Activated T-cell treated with anti-CD3 and anti-CD28 coated beads, Interleukin-2, amount 50 U/mL, for 1 hour (primary cell): ENCODE measurements around the gene PDE8A.
"Not testable (repeated sequence)": the region's sequence is repeated elsewhere in the genome, so short reads cannot be mapped to it uniquely, and the experiment has no call there.

ENCODE experiments used
- DNase-seq: peaks from one replicate; pipeline ENCODE4 v3.0.0-alpha.2; 2020

Gene PDE8A

GRCh38 chr15:84961114-84961452 is 20.6 kb upstream of the PDE8A start:
- no peak for DNase-seq

DNA sequence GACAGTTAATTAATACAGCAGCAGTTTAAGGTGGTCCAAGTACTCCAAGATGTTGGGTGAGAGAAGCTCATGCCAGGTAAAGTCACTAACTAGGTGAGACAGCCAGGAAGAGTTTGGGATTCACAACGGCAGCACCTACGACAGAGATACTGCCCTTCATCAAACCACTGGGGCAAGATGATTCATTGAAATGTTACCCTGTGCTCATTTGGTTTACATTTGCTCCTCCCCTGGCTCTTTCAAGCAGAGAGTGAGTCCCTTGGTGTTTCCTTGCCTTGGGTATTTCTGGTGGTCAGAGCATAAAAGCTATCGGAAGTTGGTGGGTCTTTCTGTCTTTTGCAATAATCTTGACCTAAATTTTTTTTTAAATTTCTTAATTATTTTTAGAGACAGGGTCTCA is 19.9 kb upstream of the PDE8A start:
- no peak for DNase-seq

DNA sequence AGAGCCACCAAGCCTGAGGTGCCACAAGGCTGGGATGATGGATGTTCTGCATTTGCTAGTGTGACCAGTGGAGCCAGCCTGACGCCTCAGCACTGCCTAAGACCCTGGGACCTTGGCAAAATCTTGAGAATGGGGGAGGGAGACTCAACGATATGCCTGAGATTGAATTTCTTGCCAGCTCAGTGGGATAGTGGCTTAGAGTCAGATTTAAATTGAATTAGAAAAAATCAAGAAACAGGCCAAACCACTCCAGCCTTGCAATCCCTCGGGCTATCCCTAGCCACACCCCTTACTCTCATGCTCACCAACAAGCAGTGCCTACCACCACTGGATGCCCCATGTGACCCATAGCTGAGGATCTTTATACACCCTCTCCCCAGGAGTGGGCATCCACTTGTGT is 18.7 kb upstream of the PDE8A start:
- DNase-seq = no peak

DNA sequence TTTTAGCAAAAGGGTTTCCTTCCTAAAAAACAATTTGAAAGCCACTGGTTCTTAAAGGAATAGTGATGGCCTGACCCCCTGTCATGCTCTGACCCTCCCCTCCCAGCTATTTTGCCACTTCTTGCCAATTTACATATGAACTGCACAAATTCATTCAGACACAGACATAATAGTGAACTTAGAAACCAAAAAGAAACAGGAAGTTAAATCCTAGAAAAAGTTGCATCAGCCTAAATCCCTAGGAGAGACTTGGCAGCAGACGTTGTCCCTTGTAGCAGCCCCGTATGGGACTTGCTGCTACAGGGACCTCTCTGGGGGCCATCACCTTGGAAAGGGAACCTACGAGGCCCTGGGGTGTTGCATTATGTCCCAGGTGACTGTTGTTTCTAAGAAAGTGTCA is 14.3 kb upstream of the PDE8A start:
- no peak for DNase-seq

DNA sequence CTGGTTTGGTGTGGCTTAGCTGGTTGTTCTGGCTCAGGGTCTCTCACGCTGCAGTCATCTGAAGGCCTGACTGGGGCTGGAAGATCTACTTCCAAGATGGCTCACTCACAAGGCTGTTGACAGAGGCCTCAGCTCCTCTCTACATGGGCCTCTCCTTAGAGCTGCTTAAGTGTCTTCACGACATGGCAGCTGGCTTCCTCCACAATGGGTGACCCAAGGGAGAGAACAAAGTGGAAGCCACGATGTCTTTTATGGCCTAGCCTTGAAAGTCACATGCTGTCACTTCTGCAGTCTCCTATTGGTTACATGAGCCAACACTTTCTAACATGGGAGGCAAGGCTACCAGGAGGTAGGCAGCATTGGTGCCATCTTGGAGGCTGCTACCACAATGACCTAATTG is 13.4 kb upstream of the PDE8A start:
- DNase-seq = no peak

GRCh38 chr15:84969257-84969656 is 12.4 kb upstream of the PDE8A start:
- no peak for DNase-seq

DNA sequence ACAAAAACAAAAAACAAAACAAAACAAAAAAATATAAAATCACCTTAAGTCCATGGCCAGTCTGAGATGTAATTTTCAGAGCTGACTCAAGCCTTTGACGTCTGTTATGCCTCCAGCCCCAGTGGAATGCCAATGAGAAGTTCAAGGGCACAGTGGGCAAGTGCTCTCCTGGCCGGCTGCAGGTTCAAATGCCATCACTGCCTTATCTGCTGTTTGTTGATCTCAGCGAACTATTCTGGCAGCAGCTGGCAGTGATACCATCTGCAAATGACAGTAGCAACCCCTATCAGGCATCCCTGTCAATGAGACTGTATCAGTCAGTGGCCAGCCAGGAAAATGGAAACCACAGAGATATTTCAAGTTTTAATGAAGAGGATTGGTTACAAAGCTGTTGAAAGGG is 10.8 kb upstream of the PDE8A start:
- no peak for DNase-seq

- DNase-seq = no peak
Measured at GRCh38 chr15:84973492-84974460, 7.9 kb upstream of the PDE8A start.

DNA sequence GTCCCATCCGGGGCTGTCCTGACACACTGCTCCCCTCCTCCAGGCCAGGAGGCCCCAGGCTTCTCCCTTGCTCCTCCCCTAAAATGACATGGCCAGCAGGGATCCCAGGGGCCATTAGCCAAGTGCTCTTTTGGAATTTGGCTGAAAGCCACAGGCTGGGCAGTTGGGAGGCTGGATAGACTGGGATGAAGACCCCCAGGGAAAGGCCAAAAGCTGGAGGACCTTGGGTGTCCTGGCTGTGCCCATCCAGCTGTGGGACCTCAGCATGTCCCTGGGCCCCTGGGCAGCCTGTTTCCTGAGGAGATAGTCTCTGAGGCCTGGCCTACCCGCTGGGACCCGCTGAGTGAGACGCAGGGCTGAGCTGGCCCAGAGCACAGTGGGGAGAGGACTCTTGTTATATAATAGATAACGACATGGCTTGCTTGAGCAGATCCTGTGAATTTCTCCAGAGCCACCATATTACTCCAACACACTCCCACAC is 5.7 kb upstream of the PDE8A start:
- no peak for DNase-seq

GRCh38 chr15:84976746-84977345 is 4.8 kb upstream of the PDE8A start:
- no peak for DNase-seq

DNA sequence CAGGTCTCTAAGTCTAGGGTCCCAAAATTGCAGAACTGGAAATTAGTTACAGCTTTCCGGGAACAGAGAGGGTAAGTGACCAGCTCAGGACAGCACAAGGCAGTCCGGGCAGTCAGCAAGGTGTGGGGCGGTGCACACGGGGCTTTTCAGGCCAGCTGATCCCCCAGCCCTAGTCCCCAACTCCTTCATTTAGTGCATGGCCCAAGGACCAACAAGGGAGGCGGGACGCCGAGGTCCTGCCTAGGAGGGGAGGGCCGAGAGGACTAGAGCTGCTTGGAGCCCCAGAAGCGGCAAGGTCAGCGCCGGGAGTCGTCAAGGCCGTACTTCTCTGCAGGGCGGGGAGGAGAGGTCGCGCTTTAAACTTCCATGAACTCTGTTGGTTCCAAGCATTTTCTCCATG is 2.0 kb upstream of the PDE8A start:
- no peak for DNase-seq

GRCh38 chr15:84980196-84981053 is 1.2 kb upstream of the PDE8A start:
- DNase-seq = peak; percentile 88

DNA sequence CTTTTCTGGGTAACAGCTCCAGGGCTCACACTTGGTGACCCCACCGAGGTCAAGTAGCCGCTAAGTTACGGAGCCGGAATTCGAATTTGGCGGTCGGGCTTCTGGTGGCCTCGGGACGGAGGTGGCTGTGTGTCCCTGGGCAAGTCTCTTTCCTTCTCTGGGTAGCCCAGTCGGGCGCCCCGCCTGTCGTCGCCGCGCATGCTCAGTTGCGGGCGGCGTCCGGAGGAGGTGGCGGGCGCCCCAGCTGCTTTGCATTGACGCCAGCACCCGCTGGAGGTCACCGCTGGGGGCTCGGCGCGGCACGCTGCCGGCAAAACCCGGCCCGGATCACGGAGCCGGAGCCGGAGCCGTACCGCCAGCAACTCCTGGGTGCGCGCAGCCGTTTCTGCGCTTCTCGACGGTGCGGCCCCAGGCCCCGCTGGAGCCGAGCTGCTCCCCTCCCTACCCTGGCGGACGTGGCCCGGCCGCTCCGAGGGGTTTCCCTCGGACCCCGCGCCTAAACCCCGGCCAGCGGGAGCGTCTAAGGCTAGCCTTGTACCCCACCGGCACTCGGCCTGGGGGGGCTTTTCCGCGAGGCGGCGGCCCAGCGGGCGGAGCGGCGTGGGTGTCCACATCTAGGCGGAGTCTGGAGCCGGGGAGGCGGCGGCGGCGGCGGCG is 474 bp upstream of the PDE8A start:
- peak; percentile 97 for DNase-seq

DNA sequence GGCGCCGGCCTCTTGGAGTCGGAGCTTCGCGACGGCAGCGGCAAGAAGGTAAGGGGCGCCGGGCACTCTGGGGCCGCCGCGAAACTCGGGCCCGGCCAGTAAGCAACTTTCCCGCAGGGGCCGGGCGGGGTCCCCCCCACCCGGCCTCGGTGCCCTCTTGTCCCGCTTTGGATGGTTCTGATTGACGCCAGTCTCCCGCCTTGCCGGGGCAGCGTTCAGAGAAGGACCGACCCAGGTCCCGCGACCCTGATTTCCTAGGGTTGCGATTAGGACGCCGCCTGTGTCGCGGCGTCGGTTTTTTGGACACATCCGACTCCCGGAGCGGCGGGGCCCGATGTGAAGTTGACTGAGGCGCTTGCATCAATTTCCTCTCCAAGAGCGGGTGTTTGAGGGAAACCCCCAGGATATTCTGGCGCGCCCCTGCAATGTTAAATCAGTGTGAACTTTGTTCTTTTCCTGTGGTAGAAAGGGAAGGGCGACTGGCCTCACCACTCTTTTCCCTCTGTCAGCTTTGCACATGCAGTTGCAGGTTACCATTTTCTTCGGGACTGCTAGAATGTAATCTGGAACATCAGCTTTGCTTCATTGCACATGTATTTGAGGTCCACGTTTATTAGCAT is 755 bp downstream of the PDE8A start:
- DNase-seq = peak; percentile 65

DNA sequence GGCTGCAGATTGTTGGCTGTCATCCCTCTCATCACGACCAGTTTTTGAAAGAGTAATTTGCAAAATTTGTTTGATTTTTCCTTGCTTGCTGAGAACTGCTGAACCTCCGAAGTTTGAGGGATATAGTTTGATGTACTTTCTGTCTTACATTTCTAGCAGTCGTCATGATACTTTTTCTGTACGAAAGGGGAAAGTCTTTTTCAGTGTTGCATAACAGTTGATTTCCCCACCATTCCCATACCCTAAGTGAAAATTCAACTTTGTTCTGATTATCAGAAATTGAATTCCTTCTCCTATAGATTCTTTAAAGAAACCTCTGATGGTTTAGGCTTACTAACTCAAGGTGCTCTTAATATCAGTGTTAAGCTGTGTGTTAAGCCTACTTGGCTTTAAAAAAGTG is 1.6 kb downstream of the PDE8A start:
- DNase-seq = no peak

GRCh38 chr15:84983711-84984110 is 2.1 kb downstream of the PDE8A start:
- DNase-seq = no peak

DNA sequence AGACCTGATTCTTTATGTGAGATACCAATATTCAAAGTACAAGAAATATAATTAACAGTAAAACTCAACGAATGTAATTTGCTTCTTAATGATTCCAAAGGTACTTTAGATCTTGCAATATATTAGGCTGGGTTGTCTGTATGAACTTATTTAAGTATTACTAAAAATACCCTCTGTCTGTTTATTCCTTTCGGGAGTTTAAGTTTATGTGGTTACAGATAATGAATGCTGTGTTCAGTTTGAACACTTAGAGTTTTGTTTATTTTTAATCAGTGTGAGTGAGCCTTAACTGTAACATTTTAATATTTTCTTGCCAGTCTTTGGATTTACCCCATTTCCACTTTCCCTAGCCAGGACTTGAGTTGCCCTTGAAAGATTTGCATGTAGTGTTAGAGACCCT is 3.5 kb downstream of the PDE8A start:
- no peak for DNase-seq

GRCh38 chr15:84987351-84987750 is 5.7 kb downstream of the PDE8A start:
- not testable (repeated sequence) for DNase-seq

DNA sequence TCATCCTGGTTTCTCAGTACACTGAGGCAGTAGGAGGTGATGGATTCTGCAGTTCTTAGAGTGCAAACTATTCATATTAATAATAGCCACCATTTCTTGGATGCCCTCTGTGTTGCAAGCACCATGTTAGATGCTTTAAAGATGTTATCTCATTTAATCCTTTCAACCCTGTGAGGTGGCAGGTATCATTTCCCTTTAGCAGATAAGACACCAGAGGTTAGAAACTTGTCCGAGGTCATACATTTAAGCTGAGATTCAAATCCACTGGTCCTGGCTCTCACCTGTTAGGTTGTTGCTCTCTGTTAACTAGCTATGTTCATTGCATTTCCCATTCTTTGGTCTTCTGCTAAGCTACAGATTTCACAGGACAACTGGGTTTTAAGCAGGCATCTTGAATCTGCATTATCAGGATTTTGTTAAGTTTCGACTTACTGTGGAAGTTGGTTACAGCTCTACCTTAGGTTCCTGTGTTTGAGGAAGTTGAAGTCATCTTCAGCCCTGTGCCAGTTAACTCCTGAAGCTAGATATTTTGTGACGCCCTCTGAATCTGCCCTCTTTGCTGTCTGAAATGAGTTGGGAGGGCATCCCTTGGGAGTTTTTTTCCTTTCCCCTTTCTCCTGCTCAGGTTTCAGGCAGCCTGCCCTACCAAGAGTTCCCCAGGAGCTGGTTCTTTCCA is 6.4 kb downstream of the PDE8A start:
- no peak for DNase-seq

DNA sequence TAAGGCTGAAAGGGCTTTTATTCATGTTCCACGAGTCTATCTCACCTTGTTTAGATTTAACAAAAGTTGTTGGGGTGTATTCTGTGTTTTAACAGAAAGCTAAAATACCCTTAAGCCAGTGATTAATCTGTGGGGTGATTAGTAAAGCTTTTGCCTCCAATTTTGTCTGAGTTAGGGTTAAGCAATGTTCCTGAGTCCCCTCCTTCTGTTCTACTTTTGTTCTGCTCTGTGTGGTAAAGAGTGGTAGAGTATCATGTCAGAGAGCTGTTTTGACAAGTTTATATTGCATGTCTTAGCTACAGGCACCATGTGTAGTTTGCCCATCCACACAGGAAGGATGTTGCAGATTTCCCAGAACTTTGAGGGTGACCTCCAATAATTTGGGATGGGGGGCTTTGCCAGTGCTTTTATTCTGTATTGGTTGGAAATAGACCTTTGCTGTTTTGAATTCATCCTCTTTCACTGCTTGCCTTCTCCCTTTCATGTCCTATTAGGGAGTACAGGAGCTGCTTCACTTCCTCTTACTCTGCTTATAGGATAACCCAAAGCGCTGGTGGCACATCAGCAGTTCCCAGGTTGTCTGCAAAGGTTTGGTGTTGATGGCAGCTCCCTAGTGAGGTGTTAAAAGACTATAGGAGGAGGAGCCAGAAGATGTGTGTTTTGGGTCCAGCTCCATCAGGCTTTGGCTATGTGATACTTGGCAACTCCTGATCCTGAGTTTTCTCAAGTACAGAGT is 7.4 kb downstream of the PDE8A start:
- no peak for DNase-seq

DNA sequence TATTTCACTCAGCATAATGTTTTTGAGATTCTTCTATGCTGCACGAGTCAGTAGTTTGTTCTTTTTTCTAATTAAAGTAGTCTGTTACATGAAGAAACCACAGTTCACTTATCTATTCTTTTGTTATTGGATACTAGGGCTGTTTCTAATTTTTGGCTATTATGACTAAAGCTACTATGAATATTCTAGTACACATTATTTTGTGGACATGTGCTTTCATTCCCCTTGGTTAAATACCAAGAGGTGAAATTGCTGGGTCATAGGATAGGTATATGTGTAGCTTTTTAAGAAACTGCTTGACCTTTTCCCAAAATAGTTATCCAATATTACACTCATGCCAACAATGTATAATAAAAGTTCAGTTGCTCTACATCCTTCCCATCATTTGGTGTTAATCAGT is 8.9 kb downstream of the PDE8A start:
- no peak for DNase-seq
